GOT3 (cell line): ENCODE data around the gene ALDOB.

ENCODE experiments used
- DNase-seq: peaks from one replicate; lab custom pipeline; 2025; ENCODE audit warnings: mixed read lengths; lab: John Stamatoyannopoulos, UW

ALDOB gene

DNA sequence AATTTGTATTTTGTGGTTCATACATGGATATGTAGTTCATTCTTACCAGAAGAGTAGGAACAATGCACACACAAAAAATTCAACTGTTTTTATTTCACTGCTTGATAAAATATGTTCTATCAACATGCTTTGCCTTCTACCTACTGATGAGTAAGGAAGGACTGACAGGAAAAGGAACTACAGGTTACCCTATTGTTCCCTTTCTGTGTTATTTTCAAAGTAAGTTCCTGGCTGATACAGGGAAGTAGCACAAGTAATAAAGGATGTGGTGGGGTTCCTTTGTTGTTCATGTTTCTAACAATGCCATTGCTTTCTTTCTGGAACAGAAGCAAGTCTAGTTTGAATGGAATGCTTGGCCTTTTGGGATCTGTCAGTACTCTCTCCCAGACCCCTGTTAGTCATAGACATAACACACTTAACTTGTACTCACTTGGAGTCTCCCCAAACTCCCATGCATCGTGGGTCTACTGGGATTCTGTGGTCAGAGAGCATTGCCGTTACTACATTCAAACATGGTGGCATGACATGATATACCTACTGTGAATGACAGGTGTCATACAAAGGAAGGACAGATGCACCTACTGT lies 20.2 kb upstream of the ALDOB start:
- no peak for DNase-seq

DNA sequence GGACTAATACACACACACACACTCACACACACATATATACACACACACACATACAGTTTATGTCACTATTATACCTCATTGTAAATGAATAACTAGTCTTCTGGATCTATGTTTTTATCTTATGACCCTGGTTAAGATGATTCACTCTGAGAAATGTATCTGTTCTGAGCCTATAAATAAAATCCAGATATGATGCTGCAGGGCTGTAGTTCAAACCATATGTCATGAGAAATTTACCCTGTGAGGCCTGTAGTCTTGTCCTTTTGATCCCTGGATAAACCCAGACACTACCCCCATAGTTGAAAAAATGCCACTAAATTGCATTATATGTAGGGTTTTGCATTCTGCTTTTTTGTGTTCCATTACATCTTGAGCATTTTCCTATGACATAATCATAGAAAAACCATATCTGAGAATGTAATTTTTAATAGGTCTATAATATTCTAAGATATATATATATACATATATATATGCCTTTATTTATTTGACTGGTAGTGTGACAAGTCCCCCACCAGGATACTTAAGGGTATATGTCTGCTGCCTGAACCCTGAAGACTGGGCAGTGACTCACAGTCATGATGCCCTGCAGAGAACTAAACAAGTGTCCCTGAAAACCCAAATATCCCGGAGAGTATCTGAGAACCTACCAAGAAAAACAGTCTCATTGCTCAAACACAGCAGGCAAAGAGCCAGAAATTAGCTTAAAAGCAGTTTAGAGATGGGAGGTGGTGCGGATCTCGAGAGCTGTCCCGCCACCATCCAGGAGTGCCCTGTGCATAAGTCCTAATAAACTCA lies 18.4 kb upstream of the ALDOB start:
- no peak for DNase-seq

DNA sequence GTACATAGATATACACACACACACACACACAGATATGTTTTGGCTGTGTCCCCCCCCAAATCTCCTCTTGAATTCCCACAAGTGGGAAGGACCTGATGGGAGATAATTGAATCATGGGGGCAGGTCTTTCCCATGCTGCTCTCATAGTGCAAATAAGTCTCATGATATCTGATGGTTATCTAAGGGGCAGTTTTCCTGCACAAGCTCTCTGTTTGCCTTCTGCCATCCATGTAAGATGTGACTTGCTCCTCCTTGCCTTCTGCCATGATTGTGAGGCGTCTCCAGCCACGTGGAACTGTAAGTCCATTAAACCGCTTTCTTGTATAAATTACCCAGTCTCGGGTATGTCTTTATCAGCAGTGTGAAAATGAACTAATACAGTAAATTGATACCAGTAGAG lies 15.9 kb upstream of the ALDOB start:
- DNase-seq, result no peak

DNA sequence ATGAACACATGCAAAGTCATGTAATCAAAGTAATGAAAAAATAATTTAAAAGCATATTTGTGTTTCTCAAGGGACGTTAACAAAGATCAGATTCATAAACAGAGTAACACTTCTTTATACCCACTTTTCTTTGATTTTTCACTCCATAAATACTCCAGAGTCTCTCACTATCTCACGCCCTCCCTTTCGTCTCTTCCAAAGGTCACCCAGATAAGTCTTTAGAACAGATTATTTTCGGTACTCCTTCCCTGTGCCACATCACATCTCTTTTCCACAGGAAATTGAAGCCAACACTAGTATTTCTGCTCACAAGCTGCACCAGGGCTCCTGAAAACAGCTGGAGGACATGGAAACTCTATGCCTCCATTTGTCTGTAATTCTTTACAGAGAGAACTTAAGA lies 15.4 kb upstream of the ALDOB start:
- DNase-seq, result no peak

DNA sequence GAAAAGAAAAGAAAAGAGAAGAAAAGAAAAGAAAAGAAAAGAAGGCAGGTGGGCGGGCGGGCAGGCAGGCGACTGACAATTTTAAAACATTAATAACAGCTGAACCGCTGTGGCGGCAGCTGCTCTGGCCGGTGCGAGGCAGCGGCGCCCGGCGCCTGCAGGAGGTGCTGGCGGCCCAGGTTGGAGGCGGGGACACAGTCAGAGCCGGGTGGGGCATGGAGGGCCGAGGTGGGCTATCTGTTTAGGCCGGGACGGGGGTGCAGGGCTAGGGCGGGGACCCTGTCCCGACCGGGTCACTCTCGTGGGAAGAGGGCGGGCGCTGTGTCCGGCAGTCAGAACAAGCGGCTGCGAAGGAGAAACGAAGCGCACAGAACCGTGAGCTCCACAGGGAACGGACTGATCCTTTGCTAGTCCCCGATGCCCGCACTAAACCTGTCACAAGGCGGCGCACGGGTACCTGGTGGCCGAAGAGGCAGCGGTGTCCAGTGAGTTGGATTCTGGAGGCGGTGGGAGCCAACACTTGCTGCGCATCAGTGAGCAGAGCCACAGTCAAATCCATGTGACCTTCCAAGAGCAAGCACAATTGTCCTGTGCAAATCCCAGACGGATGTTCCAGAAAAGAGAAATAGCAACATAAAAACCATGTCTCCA lies 13.6 kb upstream of the ALDOB start:
- no peak for DNase-seq

DNA sequence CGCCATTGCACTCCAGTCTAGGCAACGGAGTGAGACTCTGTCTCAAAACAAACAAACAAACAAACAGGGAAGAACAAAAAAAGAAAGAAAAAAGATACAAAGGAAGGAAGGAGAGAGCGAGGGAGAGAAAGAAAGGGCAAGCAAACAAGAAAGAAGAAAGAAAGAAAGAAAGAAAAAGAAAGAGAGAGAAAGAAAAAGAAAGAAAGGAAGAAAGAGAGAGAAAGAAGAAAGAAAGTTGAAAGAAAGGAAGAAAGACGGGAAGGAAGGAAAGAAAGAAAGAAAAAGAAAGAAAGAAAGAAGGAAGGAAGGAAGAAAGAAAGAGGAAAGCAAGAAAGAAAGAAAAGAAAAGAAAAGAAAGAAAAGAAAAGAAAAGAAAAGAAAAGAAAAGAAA lies 13.1 kb upstream of the ALDOB start:
- no peak for DNase-seq

DNA sequence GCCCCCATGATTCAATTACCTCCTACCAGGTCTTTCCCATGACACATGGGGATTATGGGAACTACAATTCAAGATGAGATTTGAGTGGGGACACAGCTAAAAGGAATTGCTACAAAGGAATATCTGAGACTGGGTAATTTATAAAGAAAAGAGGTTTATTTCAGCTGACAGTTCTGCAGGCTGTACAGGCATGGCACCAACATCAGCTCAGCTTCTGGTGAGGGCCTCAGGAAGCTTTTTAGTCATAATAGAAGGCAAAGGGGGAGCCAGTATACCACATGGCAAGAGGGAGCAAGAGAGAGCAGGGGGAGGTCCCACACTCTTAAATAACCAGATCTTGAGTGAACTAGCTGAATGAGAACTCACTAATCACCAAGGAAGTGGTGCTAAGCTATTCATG lies 11.2 kb upstream of the ALDOB start:
- no peak for DNase-seq

DNA sequence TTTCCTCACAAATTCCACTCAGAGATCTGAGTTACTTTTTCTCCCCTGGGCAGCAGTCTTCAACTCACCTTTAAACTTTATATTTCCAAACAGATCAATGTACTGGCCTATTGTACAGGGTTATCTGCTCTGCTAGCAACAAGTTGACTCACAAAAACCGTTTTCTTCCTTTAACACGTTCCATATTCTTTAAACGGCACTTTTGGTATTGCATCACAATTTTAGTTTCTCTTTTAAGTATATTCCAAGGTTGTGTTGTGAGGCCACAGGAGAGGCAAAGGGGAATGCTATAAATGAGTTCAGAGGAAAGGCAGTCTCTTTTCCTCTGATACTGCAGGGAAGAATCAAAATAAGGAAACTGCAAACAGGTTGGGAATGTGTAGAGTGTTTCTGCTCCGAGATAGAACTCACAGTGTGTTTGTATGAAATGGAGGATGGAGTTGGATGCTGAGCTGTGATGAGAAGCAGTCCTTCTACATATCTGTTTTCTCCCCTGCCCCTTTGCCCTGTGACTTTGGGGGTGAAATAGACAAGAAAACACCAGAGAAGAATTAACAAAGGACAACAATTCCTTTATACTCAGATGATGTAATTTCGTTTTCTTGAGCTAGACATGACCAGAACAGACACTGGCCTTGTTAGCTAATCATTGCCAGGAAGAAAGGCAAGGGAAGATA lies 9.9 kb upstream of the ALDOB start:
- no peak for DNase-seq

DNA sequence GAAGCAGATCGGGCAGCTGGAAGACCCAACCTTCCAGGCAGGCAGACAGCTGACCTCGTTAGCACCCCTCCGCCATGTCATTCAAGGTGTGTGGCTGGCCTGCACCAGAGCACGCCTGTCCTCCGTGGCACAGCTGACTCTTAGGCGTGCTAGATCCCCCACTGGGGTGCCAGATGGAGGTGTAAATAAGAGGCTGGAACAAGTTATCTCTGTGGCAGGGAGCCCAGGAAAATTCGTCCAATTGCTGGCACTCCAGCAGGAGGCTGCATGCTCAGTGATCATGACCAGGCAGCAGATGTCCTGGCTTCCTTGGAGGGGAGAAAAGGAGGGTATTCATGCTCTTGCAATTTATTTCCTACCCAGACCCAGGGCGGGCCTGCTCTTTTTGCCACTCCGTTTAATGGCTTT lies 7.8 kb upstream of the ALDOB start:
- DNase-seq, result no peak

DNA sequence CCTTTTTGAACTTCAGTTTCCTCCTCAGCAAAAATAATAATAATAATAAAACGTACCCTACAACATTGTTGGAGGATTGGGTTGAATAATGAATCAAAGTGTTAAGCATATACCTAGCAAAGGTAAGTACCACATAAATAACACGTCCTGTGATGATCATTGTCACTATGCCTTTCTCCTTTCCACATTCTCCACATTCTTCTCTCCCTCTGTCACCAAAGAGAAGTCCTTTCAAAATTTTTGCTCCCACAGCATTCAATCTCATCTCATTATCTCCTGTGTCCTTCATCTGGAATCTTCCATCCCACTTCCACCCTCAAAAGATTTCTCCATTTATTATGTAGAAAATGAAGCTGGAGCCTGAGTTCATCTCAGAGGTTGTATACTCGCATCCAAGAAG lies 7.2 kb upstream of the ALDOB start:
- DNase-seq, result no peak

DNA sequence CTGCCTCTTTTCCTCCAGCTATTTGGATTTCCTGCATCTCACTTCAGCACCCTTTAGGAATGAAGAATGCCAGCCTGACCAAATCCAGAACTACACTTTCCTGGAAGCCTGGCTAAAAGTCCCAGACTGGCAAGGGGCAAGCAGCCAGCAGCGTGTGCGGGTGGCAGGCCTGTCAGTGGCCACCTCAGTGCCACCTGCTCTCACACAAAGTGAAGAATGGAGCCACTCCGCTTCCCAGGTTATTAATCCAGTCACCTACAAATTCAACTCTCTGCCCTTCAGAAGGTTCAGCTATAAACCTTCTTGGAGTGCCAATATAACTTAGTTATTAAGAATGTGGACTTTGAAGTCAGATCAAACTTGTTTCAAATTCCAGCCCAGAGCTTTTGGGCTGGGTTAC lies 6.7 kb upstream of the ALDOB start:
- DNase-seq, result no peak

DNA sequence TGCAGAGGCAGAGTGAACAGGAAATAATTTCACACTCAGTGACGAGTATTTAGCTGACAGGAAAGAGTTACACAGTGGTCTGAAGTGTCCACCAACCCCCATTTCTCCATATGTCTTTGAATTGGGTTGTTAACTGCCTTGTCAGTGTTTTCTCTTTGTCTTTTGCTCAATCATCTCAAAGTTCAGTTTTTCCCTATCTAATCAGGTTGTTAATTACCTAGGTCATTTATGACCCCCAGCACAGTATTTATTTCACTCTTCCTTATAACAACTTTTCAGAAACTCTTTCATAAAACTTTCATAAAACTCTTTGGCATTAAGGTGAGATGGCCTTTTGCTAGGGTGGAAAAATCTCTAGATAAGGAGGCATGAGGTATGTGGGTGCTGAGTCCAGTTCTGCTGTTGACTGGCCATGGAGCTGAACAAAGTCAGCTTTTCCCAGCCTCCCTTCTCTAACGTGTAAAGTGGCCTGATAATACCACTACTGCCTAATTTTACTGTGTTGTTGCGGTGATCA lies 5.2 kb upstream of the ALDOB start:
- DNase-seq, result no peak

DNA sequence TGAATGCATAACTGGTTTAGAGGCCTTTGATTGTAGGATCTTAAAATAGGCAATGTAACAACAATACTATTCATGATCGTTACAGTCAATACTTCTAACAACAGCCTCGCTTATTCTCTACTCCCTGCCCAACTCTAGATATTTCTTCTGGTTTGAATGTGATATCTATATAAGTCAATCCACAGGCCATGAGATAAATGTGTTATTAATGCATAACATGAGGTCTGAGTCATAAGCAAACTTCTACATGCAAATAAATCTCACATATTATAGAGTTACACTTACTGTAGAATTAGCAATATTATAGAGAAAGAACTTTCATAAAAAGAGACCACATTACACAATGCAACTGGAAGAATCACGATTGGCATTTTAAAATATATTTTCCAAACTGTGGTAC lies 2.9 kb upstream of the ALDOB start:
- DNase-seq, result no peak

DNA sequence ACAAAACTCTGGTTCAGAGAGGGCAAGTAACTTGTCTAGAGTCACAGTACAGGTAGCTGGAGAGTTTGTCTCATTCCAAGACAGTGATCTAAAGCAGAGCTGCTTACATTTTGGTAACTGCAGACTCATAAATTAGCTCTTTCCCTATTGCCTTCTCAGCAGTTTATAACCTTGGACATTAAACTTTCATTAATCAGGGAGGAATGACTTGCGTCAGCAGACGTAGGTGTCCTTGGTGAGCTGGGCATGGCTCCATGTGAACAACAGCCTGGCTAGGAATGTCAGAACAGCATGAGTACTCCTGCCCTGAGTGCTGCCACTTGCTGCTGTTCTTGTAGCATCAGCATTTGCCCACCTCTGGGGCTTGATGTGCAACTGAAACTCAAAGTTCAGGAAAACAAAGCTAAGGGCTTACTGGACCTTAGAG lies 2.2 kb upstream of the ALDOB start:
- DNase-seq, result no peak

DNA sequence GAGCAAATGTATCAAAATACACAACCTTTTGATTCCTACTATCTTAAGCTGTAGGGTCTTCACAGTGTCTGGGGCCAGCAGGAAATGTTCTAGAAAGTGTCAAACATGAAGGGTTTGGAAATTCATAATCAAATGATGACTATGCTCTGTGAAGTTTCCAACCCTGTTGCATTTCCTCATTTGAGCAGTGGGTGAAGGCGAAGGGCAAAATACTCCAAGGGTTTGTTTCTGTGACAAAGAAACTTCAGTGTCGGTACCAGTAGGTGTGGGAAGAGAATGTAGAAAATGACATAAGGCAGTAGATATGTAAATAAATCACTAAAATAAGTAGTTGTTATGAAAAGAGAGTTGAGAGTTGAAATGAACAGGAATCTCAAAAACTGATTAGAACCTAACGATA lies 576 bp downstream of the ALDOB start:
- no peak for DNase-seq

DNA sequence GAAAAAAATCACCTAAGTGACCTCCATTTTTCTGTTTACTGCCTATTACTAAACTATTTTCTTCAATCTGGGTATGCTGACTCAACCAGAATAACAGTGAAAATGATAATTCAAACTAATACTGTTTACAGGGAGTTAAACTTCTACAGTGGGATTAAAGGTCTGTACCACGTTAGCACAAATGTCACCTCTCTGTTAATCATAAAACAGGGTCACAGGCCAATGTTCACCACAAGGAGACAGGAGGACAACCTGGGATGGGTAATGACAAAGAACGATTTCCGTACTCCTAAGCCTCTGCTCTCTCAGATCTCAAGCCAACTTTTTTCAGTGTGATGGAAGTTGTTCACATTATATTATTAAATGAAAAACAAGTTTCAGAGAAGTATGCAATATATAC lies 2.3 kb downstream of the ALDOB start:
- DNase-seq, result no peak

DNA sequence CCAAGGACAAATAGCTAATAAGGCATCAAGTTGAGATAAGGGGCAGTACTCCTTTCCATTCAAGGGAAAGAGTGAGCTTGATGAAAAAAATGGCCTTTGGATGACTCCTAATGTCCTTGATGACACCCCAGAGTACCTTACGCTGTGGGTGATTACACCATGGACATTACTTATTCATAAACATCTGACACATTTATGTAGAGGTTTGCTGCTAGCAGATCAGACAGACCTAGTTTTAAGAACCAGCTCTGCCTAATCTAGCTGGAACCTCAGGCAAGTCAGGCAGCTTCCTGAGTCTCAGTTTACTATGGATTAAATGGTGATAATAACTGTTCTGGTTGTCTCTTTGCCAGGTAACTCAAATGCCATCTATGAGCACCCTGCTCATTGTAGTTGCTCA lies 2.8 kb downstream of the ALDOB start:
- DNase-seq, result no peak

DNA sequence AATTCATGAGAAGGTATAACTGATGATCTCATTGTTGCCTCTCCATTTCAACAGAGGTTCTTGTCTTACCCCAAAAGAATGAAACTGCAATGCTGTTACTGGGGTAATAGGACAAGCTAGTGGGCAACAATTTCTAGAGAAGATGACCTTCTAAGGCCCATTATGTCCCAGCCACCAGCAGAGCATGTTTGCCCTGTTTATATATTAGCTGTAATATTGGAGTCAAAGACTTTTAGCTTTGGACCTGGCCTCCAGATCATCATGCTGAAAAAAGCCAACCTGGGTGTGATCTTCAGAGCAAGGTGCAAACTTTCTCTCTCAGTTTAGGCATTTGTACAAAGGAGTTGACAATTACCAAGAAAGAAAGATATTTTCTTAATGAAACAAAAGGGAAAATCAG lies 3.4 kb downstream of the ALDOB start:
- no peak for DNase-seq

DNA sequence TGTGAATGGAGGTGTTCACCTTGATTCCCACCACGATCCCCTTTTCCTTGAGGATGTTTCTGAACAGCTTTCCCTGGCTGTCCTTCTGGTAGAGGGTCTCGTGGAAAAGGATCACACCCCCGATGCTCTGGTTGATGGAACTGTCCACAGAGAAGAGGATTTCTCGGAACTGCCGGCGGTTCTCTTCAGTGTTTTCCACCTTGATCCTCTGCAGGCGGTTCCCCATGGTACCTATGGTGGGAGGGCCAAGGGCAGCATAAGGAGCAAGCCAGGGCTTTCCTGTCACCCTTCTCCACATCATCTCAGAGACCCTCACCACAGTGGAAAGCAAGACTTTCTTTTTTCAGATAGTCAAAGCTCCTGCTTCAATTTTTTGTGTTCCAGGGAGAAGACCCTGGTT lies 5.8 kb downstream of the ALDOB start:
- no peak for DNase-seq

DNA sequence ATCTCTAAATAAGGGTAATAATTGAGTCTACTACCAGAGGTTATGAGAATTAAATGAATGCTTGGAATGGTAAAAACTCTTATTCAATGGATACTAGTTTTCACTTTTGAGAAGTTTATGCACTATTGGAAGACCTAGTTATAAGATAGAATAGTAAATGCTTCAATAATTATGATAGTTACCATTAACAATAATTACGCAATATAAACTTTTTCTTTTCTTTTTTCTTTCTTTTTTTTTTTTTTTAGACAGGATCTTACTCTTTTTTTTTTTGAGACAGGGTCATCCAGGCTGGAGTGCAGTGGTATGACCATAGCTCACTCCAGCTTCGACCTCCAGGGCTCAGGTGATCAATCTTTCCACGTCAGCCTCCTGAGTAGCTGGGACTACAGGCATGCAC lies 6.7 kb downstream of the ALDOB start:
- no peak for DNase-seq

DNA sequence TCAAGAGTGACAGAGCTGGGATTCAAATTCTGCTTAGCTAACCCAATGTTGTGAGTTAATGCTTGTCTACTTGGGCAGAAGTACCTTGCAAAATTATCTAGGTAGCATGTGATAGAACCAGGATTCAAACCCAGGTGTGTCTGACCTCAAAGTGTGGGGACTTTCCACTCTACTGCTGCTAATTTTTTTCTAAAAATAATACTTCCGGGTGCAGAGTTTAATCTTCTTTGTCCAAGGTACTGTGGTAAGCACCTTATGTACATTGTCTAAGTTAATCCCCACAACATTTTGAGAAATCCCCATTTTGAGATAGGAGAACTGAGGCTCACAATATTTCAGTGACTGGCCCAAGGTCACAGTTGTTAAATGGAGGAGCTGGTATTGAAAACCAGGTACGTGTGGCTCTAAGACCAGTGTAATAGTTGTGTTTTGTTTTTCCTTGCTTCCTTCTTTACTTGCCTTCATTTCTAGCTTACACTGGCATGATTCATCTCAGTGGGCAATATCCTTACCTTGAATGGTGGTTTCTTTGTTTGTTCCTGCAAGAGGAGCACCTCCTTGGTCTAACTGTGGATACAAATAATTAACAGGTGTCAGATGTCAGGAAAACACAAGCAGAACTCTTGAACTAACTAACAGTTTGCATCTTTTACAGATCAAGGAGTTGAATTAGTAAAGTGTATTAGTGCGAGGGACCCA lies 7.5 kb downstream of the ALDOB start:
- DNase-seq, result no peak

DNA sequence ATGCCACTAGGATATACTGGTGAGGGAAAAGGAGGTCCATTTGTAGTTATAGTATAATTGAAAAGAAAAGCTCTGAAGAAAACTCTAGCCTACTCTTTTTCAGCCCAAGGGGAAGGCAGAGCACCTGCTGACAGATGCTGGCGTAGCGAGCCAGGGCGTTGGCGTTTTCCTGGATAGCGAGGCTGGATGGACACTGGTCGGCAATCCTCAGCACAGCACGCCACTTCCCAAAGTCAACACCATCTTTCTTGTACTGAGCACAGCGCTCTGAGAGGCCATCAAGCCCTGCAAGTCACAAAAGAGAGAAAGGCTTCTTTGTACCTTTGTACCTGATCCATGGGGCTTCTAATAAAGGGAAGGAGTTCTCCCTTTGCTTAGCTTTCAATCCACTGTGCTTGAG lies 8.2 kb downstream of the ALDOB start:
- DNase-seq, result no peak
